ENCODE measurements around the gene ITPR1.

DNA sequence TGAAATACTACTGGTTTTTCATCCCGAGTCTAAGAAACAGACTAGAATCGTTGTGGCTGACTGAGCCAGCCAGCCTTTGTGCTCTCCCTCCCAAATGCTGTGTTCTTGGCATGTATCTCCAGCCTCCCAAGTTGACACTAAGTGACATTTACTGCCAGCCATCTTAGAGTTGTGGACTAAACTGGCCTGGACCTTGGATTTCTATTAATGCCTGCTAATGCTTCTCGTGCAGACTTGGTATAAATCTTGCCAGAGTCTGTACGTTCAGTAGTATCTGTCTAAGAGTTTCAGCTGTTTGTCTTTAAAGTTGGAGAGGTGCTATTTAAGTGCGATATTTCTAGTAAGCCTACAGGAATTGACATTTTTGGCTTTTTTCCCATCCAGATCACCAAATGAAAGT, 319.4 kb downstream of the ITPR1 start:
- TF ChIP-seq POLR2AphosphoS5 (IDR thresholded peaks at IDR 0.05; ENCODE audit: low read depth, low read length) (no peak), SIN3A (IDR thresholded peaks at IDR 0.05; ENCODE audit: borderline replicate concordance, insufficient read depth, low read length) (no peak), TAF1 (IDR thresholded peaks at IDR 0.05; ENCODE audit: borderline replicate concordance, insufficient read depth, low read length) (no peak)

Data from PFSK-1 (cell line).